Prostate gland (tissue), 2 donors: ENCODE measurements around the gene PLCB2. TPM values are rescaled to one million over a fixed set of nuclear protein-coding genes. Genes with fewer than 3 reads are reported as not detected.

Experiments used
- DNase-seq: peaks from one replicate; pipeline ENCODE4 v3.0.0-alpha.2; 2019; ENCODE audit warnings: low spot score
- H3K27ac ChIP-seq, 2 donors: fragments of 200-600 bp; sonication (generic); 2 replicates each; pipeline ENCODE4 v1.5.1; 2017 to 2019
- H3K27me3 ChIP-seq: fragments of 200-600 bp; sonication (generic); replicated peaks from 2 replicates; pipeline ENCODE4 v1.5.1; 2019; ENCODE audit not compliant: insufficient read depth
- H3K36me3 ChIP-seq, 2 donors: fragments of 200-600 bp; sonication (generic); 1 replicate in 1 of 2; 2 replicates in 1 of 2; pipeline versions ENCODE4 v1.5.1 to v1.8.1; 2017 to 2019
- H3K4me1 ChIP-seq: fragments of 200-600 bp; sonication (generic); replicated peaks from 2 replicates; pipeline ENCODE4 v1.5.1; 2019
- H3K4me3 ChIP-seq, 2 donors: fragments of 200-600 bp; sonication (generic); 2 replicates each; pipeline ENCODE4 v1.5.1; 2017 to 2019
- H3K9me3 ChIP-seq: fragments of 200-600 bp; sonication (generic); 2 replicates; pipeline ENCODE4 v1.5.1; 2017
- CTCF ChIP-seq, 4 experiments: fragments of 200-600 bp in 2 of 4; fragments of 450-650 bp in 2 of 4; sonication (generic) in 2 of 4; IDR thresholded peaks; 1 replicate in 3 of 4; 2 replicates in 1 of 4; pipeline ENCODE4 v1.5.1; 2016 to 2019; ENCODE audit warnings: antibody characterized with exemption in 4 of 4, mild to moderate bottlenecking in 2 of 4, moderate library complexity in 2 of 4
- POLR2A ChIP-seq: fragments of 450-650 bp; IDR thresholded peaks from one replicate; pipeline ENCODE4 v1.6.1; 2016; ENCODE audit warnings: antibody characterized with exemption, mild to moderate bottlenecking
- POLR2AphosphoS5 ChIP-seq: sonication (generic); formaldehyde crosslinking; IDR thresholded peaks from one replicate; pipeline ENCODE4 v1.6.1; 2017; ENCODE audit warnings: antibody characterized with exemption
- WGBS: methylation state at CpG from one replicate; pipeline ENCODE4 v1.1.5; 2018; 5-methylcytosine and 5-hydroxymethylcytosine counted together
- intact Hi-C: fragments of 100-400 bp; cut with DNase I; formaldehyde crosslinking; loops from one replicate; pipeline ENCODE4 v1.14.2; 2022
- total RNA-seq, 2 donors: library from RNA; depleted of rRNA; stranded (reverse); fragments of >200 nt; gene quantifications; one replicate each; pipeline ENCODE4 v1.1.0, GENCODE V29; 2016

PLCB2 gene
- total RNA-seq, 2 donors from 2014 or later: 1.5 to 13.0 TPM

GRCh38 chr15:40302288-40302886 is 5.3 kb downstream of the PLCB2 start:
- Histone ChIP-seq H3K27ac (no peak overlapping the region), H3K9me3 (no peaks in the 10 kb centered on the region), H3K4me1 (no peaks in the 10 kb centered on the region), H3K27me3 (no peaks in the 10 kb centered on the region), H3K4me3 (no peak overlapping the region), H3K36me3 (no peaks in the 10 kb centered on the region)
- TF ChIP-seq POLR2A (no peak), CTCF (IDR thresholded peaks at IDR 0.05) (no peak), POLR2AphosphoS5 (no peak)
- DNase-seq: no peak
- intact Hi-C loops: no loop called here
- WGBS: 95% methylated on average over 19 of the region's 19 CpGs

- Histone ChIP-seq H3K36me3 (no peaks in the 10 kb centered on the region), H3K9me3 (no peaks in the 10 kb centered on the region), H3K27ac (no peak overlapping the region), H3K4me1 (no peaks in the 10 kb centered on the region), H3K4me3 (no peak overlapping the region), H3K27me3 (no peaks in the 10 kb centered on the region)
- WGBS: 57% methylated on average over 12 of the region's 12 CpGs
- intact Hi-C loops: no loop called here
- TF ChIP-seq POLR2AphosphoS5 (no peak), POLR2A (no peak), CTCF (IDR thresholded peaks at IDR 0.05) (no peak)
- no peak for DNase-seq
Measured at GRCh38 chr15:40301467-40302179, 6.1 kb downstream of the PLCB2 start.

- no peaks in the 10 kb centered on the region for H3K36me3 ChIP-seq
- no peak for DNase-seq
- no peaks in the 10 kb centered on the region for H3K4me1 ChIP-seq
- H3K27me3 ChIP-seq: no peaks in the 10 kb centered on the region
- H3K27ac ChIP-seq: no peak overlapping the region
- H3K4me3 ChIP-seq: no peak overlapping the region
- no peaks in the 10 kb centered on the region for H3K9me3 ChIP-seq
- intact Hi-C loops: no loop called here
- 89% methylated on average over 2 of the region's 2 CpGs for WGBS
- TF ChIP-seq CTCF (IDR thresholded peaks at IDR 0.05) (no peak), POLR2A (no peak)
Measured at GRCh38 chr15:40300771-40301170, 7.0 kb downstream of the PLCB2 start.

DNA sequence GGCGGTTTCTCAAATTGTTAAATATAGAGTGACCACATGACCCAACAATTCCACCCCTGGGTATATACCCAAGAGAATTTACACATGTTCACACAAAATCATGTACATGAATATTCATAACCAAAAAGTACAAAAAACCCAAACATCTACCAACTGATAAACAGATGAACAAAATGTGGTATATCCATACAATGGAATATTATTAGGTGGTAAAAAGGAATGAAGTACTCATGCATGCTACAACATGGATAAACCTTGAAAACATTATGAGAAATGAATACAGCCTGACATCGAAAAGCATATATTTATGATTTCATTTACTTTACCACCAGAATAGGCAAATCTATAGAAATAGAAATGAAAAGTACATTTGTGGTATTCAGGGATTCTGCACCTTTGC is 7.4 kb downstream of the PLCB2 start:
- WGBS: 96% methylated on average over 2 of the region's 2 CpGs
- Histone ChIP-seq H3K36me3 (no peaks in the 10 kb centered on the region), H3K27me3 (no peaks in the 10 kb centered on the region), H3K4me1 (no peaks in the 10 kb centered on the region), H3K4me3 (no peak overlapping the region), H3K27ac (no peak overlapping the region), H3K9me3 (no peaks in the 10 kb centered on the region)
- intact Hi-C loops: no loop called here
- no peak for DNase-seq
- no peak for TF ChIP-seq CTCF (IDR thresholded peaks at IDR 0.05)
- TF ChIP-seq POLR2A: no peak
- TF ChIP-seq POLR2AphosphoS5: no peak
